GM19099 (cell line): Measurements from ENCODE around the gene PLEKHJ1.
A peak's percentile ranks its signal among the peaks of the same experiment; 100 is the strongest.

Source experiments
- POLR2A ChIP-seq: IDR thresholded peaks from 3 replicates; pipeline ENCODE4 v1.6.1; 2011; ENCODE audit warnings: low read depth; ENCODE audit not compliant: insufficient read length; ENCODE audit errors: extremely low read depth

PLEKHJ1 gene, protein sequence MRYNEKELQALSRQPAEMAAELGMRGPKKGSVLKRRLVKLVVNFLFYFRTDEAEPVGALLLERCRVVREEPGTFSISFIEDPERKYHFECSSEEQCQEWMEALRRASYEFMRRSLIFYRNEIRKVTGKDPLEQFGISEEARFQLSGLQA

GRCh38 chr19:2236314-2237050 is at the start of gene PLEKHJ1, which contains the start of gene SF3A2:
Gene PLEKHJ1, minus strand, starts transcription at chr19:2236329. Its CDS starts 81 bp downstream, at chr19:2236248.
Gene SF3A2, plus strand, starts transcription at chr19:2236824. Its CDS starts 6,595 bp downstream, at chr19:2243419.
- peak; percentile 82 for TF ChIP-seq POLR2A

DNA sequence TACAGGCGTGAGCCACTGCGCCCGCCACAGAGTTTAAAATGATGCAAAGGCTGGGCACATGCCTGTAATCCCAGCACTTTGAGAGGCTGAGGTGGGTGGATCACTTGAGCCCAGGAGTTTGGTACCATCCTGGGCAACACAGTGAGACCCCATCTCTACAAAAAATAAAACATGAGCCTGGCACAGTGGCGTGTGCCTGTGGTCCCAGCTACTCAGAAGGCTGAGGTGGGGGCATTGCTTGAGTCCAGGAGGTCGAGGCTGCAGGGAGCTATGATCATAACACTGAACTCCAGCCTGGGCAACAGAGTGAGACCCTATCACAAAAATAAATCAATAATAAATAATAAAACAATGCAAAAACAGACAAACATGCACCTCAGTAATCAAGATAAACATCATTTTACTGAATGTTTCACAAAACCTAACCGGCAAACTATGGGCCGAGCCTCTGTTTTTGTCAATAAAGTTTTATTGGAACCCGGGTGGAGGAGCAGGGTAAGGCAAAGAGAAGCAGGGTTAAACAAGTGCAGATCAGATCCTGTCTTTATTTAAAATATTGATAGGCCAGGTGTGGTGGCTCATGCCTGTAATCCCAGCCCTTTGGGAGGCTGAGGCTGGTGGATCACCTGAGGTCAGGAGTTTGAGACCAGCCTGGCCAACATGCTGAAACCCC is 47.8 kb upstream of the PLEKHJ1 start:
- no peak for TF ChIP-seq POLR2A

GRCh38 chr19:2282862-2283237 is 46.7 kb upstream of the PLEKHJ1 start:
- TF ChIP-seq POLR2A = no peak

- no peak for TF ChIP-seq POLR2A
These were observed 46.1 kb upstream of the PLEKHJ1 start, which contains the start of gene PEAK3 for GRCh38 chr19:2282062-2282861. Gene PEAK3, minus strand, starts transcription at chr19:2282175. Its CDS starts 1,244 bp downstream, at chr19:2280931.

DNA sequence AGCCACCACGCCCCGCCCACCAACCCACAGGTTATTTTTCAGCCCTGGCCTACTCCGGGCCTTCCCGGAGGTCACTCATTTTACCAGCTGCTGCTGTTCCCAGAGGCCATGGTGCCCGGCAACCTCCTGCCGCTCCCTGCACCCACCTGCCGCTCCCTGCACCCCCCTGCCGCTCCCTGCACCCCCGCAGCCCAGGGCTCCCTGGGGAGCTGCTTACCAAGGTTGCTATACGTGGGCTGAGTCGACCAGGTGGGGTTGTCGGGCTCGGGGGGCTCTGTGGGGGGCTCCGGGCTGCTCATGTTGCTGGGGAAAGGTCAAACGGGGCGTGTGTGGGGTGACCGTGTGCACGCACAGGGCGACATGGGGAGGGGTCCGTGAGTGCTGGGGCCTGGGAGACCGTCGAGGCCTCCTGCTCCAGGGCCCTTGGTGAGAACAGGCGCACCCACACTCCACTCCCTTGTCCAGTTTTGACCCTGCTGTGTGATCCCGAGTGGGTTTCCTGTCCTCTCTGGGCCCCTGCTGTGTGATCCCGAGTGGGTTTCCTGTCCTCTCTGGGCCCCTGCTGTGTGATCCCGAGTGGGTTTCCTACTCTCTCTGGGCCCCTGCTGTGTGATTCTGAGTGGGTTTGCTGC is 44.6 kb upstream of the PLEKHJ1 start:
- no peak for TF ChIP-seq POLR2A

GRCh38 chr19:2278459-2279158 is 42.5 kb upstream of the PLEKHJ1 start:
- no peak for TF ChIP-seq POLR2A

DNA sequence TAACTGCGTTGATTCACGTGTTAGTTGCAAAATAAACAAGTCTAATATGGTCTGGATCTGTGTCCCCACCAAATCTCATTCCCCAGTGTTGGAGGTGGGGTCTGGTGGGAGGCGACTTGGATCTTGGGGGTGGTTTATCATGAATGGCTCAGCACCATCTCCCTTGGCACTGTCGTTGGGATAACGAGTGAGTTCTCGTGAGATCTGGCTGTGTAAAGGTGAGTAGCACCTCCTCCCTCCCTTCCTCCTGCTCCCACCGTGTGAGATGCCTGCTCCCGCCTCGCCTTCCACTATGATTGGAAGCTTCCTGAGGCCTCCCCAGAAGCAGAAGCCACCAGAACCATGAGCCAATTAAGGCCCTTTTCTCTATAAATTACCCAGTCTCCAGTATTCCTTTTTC is 41.0 kb upstream of the PLEKHJ1 start:
- no peak for TF ChIP-seq POLR2A

DNA sequence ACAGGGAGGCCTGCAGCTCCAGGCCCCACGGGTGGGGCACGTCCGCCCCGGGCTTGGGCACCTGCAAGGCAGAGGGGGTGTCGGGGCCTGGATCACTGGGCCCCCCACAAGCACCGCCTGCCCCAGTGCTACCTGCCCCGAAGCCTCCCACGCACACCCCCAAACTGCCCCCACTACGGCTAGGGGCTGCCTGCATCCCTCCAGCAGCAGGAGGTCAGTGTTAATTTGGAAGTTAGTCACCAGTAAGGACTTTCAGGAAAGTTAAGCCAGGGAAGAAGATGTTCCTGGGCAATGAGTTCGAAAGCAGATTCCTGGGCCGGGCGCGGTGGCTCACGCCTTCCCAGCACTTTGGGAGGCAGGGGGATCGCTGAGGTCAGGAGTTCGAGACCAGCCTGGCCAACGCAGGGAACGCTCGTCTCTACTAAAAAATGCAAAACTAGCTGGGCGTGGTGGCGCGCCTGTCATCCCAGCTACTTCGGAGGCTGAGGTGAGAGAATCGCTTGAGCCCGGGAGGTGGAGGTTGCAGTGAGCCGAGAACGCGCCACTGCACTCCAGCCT is 40.4 kb upstream of the PLEKHJ1 start:
- no peak for TF ChIP-seq POLR2A

DNA sequence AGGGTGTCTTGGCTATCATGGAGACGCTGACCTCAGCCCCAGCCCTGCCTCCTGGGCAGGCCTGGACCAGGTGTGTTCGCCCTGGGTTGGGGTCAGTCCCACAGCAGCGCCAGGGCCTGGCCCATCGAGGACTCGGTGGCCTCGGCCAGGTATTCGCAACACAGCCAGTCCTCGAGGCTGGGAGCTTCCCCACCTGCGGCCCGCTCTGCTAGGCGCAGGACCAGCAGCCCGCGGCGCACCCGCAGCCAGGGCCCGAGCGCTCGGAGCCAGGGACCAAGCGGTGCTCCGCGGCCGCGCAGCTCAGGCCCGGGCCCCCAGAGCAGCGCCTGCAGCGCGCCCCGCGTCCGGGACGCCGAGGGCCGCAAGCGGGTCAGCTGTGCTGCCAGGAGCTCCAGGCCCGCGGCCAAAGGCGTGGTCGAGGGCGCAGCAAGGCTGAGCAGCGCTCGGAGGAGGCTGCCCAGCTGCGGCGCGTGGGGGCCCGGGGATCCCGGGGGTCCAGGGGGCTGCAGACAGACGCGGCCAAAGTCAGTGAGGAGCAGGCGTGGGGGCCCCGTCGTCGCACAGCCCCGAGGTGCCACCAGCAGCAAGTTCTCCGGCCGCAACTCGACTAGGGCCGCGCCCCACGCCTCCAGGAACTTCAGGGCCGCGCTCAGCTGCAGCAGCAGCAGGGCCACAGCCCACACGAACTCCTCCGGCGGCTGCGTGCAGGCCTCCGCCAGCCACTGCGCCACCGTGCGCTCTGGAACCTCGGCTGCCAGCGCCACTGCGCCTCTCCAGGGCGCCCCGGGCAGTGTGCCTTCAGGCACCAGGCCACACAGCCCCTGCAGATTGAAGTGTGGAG is 39.7 kb upstream of the PLEKHJ1 start:
- TF ChIP-seq POLR2A = no peak

GRCh38 chr19:2274931-2275535 is 38.9 kb upstream of the PLEKHJ1 start:
- TF ChIP-seq POLR2A = no peak

DNA sequence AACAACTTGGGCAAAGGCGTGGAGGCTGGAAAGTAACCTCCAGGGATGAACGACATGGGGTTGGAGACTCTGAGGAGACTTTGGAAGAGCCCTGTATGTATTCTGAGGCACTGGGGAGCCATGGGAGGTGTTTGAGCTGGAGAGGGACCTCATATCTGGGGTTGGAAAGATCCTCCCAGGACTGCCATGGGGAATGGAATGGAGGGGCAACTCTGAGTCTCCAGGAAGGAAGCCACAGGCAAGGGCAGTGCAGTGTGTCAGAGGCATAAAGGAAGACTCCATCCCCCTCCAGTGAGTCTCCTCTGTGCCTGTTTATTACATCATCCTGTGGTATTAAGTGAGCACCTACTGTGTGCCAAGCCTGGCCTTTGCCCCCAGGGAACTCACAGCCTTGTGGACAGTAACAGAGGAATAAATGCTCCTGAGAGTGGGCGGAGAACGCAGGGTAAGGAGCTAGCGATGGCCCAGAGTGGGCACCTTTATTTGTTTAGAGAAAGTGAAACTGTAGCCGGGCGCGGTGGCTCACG is 38.1 kb upstream of the PLEKHJ1 start:
- TF ChIP-seq POLR2A = no peak
